Stimulated activated CD4-positive, alpha-beta T cell treated with anti-CD3 and anti-CD28 coated beads, Interleukin-1b, Interleukin-23, amount 100 ng/mL, for 1 hour (primary cell): ENCODE results near the gene BGN.

Experiments used
- DNase-seq, 2 donors: peaks; one replicate each; pipeline ENCODE4 v3.0.0-alpha.2; 2020; ENCODE audit warnings: low read depth in 2 of 2

The BGN gene

DNA sequence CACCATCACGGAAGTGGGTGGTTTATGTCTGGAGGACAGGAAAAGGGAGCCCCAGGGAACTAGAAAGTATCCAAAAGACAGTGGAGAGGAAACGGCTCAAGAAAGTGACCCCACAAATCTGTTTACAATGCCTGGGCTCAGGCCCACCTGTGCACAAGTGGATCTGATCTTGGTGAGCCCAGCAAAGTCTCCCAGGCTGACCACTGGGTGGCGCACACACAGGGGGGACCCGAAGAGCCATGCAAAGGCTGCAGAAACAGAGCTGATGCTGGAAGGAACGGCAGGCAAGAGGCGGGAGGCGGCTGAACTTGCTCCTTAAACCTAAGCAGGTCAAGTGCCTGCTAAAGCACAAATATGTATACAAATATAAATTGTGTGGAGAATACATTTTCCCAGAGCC, 34.0 kb upstream of the BGN start:
- no peak for DNase-seq

DNA sequence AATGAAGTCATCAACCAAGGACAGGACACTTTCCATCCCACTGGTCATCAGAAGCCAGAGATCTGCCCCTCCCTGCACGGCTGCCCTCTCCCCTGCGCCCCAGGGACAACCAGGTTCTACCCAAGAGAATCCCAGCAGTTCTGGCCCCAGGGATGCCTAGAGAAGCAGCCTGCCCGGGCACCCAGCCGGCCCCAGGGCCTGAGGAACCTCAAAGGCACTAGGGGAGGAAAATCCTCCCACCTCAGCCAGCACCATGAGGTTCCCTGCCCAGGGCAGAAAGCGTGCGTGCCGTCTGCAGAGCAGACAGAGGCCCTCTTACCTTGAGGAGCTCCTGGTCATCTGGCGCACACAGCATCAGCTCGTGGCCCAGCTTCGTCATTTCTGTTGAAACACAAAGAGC, 32.5 kb upstream of the BGN start:
- no peak for DNase-seq

DNA sequence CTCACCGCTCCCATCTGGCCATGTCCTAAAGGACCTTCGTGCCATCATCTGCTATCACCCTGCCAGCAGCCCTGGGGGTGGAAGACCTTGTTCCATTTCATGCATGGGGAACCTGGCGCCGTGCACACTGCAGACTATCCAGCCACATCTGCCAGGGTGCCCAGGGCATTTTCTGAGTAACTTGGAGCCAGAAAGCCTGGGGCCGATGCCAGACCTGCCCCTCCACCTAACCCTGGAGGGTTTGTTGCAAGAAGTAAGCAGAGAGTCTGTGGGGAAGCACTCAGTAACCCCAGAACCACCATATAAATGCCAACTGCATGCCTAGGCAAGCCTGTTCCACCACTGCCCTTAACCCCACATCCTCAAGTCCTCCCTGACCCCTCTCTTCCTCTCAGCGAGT, 31.7 kb upstream of the BGN start:
- no peak for DNase-seq

GRCh38 chrX:153463556-153463955, 31.2 kb upstream of the BGN start:
- DNase-seq, result no peak

- no peak for DNase-seq
These were observed 30.7 kb upstream of the BGN start for GRCh38 chrX:153464116-153464515.

- DNase-seq, result no peak
These were observed 28.9 kb upstream of the BGN start for GRCh38 chrX:153465691-153466380.

GRCh38 chrX:153468008-153468580, 26.7 kb upstream of the BGN start:
- DNase-seq, result no peak

- DNase-seq, result no peak
These were observed 24.9 kb upstream of the BGN start for GRCh38 chrX:153469811-153470410.

DNA sequence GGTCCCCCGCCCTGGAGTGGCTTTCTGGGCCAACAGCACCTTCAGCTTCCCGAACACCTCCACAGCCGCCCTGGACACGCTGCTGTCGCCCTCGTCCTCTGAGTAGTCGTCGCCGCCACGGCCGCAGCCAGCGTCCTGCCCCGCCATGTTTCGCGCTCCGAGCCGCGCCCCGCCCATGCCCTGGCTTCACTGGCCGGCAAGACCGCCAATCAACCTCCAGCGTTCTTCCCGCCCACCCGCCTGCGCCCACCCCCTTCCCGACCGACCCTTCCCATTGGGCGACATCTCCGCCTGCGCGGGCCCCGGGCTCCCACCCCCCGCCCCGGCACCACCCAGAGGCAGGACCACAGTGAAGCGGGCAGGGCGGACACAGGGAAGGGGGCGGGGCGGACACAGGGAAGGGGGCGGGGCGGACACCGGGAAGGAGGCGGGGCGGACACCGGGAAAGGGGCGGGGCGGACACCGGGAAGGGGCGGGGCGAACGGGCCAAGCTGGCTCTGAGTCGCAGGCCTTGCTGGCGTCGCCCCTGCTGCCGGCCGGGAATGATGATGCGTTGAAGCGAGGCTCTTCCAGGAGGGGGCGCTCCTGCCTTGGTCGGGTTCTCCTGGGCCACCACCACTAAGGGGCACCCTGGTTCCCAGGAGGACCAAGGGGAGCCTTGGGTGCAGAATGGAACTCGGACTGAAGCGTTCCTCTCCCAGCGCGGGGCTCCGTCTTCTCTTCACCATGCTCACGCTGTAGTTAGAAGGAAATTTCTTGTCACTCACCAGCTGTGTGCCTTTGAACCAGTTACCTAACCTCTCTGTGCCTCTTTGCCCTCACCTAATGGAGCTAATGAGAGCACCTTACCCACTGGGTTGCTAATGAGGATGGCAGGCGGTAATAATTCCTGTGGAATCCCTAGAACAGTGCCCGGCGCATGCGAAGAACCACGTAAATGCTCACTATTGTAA, 24.1 kb upstream of the BGN start, which contains the start of gene HAUS7:
Gene HAUS7, minus strand, starts transcription at position 166 of the 953 bp plus-strand sequence. Its CDS starts 19 bp downstream, at position 147.
- peak; percentile 75 to 76 for DNase-seq

GRCh38 chrX:153471663-153472280, 23.0 kb upstream of the BGN start:
- DNase-seq, result no peak

DNA sequence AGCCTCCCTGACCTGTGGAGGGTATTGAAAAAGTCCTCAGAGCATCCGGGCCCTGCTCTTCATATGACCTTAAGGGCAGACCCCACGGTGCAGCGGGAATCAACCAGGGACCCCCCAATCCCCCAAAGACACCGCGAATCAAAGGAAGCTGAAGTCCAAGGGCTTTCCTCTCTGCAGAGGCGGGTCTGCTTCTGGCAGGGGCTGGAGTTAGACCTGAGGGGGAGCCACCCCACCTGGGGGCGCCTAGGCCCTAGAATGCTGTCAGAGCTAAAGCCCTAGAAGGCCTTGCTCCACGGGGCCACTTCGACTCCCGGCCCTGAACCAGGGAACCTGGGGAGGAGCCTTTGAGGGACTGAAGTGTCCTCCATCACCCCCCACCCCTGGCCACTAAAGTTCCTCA, 21.7 kb upstream of the BGN start:
- no peak for DNase-seq

DNA sequence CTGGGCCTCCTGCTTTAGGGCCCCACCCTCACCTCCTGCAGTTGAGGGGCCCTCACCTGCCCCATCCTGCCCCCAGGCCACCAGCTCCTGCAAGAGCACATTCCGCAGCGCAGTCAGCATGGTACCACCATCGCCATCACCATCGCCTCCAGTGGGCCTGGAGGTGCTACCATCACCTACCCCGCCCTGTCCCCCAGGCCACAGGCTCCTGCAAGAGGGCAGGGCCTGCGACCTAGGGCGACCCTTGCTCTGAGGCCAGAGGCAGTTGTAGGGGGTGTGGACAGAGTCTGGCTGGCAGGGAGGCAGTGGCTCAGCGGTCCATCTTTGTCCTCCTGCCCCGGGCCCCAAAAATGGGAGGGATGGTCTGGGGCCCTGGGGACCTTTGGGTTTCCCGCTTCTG, 20.5 kb upstream of the BGN start:
- DNase-seq, result no peak

DNA sequence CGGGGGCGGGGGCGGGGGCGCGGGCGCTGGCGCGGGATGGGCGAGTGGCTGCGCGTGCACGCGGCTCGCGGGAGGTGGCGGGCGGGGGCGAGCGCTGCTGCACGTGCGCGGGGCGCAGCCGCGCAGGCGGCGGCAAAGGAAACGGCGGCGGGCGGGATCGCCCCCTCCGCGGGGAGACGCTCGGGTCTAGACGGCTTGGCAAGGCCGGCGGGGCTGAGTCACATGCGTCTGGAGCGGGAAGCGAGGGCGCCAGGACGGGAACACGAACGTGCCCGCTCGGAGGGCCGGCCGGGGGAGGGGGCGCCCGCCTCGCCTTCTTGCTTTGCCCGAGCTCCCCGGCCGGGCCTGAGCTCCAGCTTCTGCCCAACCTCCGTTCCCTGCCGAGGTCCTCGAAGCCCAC, 20.1 kb upstream of the BGN start:
- peak; percentile 22 to 26 for DNase-seq

- no peak for DNase-seq
These were observed 19.5 kb upstream of the BGN start for GRCh38 chrX:153475271-153475670.

DNA sequence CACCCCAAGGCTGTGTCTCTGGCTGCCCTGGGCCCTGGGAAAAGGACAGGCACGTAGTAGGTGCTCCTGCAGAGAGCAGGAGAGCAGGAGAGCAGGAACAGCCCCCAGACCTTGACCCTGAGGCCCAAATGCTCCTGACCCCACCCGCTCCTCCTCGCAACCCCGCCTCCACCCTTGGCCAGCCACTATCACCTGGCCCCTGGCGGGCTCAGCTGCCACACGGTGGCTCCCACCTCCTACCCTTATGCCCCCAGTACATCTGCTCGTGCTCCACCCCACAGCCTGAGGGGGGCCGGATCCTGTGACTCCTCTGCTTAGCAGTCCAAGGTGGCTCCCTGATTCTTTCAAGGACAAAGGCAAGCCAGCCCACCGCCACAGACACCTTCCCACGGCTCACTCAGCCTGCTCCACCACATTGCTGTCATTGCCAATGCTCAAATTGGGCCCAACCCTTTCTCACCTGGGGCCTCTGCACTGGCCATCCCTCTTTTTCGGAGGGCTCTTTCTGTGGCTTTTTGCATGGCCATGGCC, 19.0 kb upstream of the BGN start:
- no peak for DNase-seq

GRCh38 chrX:153476666-153477363, 18.0 kb upstream of the BGN start:
- DNase-seq, result no peak

- DNase-seq, result no peak
These were observed 17.4 kb upstream of the BGN start for GRCh38 chrX:153477364-153477857.

- no peak for DNase-seq
These were observed 16.9 kb upstream of the BGN start for GRCh38 chrX:153477901-153478300.

GRCh38 chrX:153478746-153479145, 16.0 kb upstream of the BGN start:
- no peak for DNase-seq

GRCh38 chrX:153481043-153481442, 13.7 kb upstream of the BGN start:
- DNase-seq, result no peak
